K562 (cell line): ENCODE results near the gene SPPL2C. TPM values are rescaled to one million over a fixed set of nuclear protein-coding genes. Genes with fewer than 3 reads are reported as not detected.

Experiments used
- ATAC-seq: fragments of 200-7000 bp; cut with Tn5 transposase; 3 replicates; pipeline ENCODE4 v1.9.1; 2020; ENCODE audit warnings: moderate library complexity
- BruUV-seq: library from RNA; stranded (reverse); fragments of 400-500 nt; replicated peaks from 2 replicates; lab custom pipeline; 2021; lab: Mats Ljungman, UMichigan
- CTCF ChIA-PET: fragments of 300-600 bp; formaldehyde crosslinking; extraction: SDS; loops from one replicate; lab custom pipeline; 2021; ENCODE audit warnings: low intra/inter-chr PET ratio; lab: Yijun Ruan, JAX
- POLR2A ChIA-PET: fragments of 300-600, 350-650 bp; sonication (Branson Sonifier 250); formaldehyde crosslinking; extraction: SDS; loops from one replicate; lab custom pipeline; 2021; ENCODE audit warnings: antibody characterized with exemption, inconsistent platforms; lab: Yijun Ruan, JAX
- DNase-seq, 4 experiments: peaks; one replicate each; pipeline versions ENCODE4 v3.0.0 to v3.0.0-alpha.2; 2011 to 2018; ENCODE audit warnings: low spot score in 3 of 4, mixed read lengths in 3 of 4; ENCODE audit errors: extremely low read depth in 1 of 4
- FAIRE-seq: peaks from 2 replicates; lab custom pipeline; 2011; peaks lifted over from hg19 to GRCh38; lab: Jason Lieb, UNC
- H2AFZ ChIP-seq: 2 replicates; pipeline ENCODE4 v1.6.0; 2011; ENCODE audit warnings: low read depth, low read length, control low read depth, inconsistent platforms
- H3K27ac ChIP-seq: fragments of 200-600 bp; 3 replicates; pipeline ENCODE4 v1.8.0; 2011; ENCODE audit warnings: low read depth, mild to moderate bottlenecking, control low read depth, inconsistent platforms, low read length, moderate library complexity, mixed read lengths; ENCODE audit errors: extremely low read depth
- H3K27me3 ChIP-seq, 2 experiments: fragments of 300-600 bp in 1 of 2; 2 replicates in 1 of 2; 3 replicates in 1 of 2; pipeline versions ENCODE4 v1.6.0 to v1.8.0; 2011; ENCODE audit warnings: inconsistent platforms in 2 of 2, low read length in 2 of 2, mild to moderate bottlenecking in 1 of 2, mixed read lengths in 1 of 2, moderate library complexity in 1 of 2; ENCODE audit not compliant: control insufficient read depth in 2 of 2, insufficient read depth in 2 of 2
- H3K36me3 ChIP-seq: fragments of 300-600 bp; 3 replicates; pipeline ENCODE4 v1.8.0; 2011; ENCODE audit warnings: mild to moderate bottlenecking, low read length, inconsistent platforms; ENCODE audit not compliant: control insufficient read depth, insufficient read depth
- H3K4me1 ChIP-seq, 2 experiments: fragments of 200-600 bp in 1 of 2; replicated peaks in 1 of 2; 2 replicates in 1 of 2; 3 replicates in 1 of 2; pipeline versions ENCODE4 v1.5.1 to v1.8.0; 2011; ENCODE audit warnings: inconsistent platforms in 2 of 2, low read length in 2 of 2, mild to moderate bottlenecking in 1 of 2, mixed read lengths in 1 of 2, moderate library complexity in 1 of 2; ENCODE audit not compliant: control insufficient read depth in 2 of 2, insufficient read depth in 2 of 2
- H3K4me2 ChIP-seq: 2 replicates; pipeline ENCODE4 v1.6.1; 2011; ENCODE audit warnings: low read length, control low read depth, inconsistent platforms, mixed read lengths; ENCODE audit not compliant: insufficient read depth
- H3K4me3 ChIP-seq: fragments of 200-600 bp; sonication (generic), shearing (Covaris generic); 2 replicates; pipeline ENCODE4 v1.5.1; 2016; ENCODE audit warnings: control low read depth, inconsistent platforms
- H3K79me2 ChIP-seq: fragments of 200-600 bp; 3 replicates; pipeline ENCODE4 v1.8.0; 2011; ENCODE audit warnings: low read length, inconsistent platforms; ENCODE audit not compliant: control insufficient read depth, insufficient read depth
- H3K9ac ChIP-seq, 2 experiments: 2 replicates each; pipeline versions ENCODE4 v1.6.0 to v1.6.1; 2011; ENCODE audit warnings: low read depth in 2 of 2, low read length in 2 of 2, control low read depth in 1 of 2, inconsistent platforms in 1 of 2, mild to moderate bottlenecking in 1 of 2, mixed read lengths in 1 of 2; ENCODE audit not compliant: insufficient read depth in 1 of 2
- H3K9me1 ChIP-seq: one replicate; pipeline ENCODE4 v1.6.0; 2011; ENCODE audit warnings: inconsistent platforms, mild to moderate bottlenecking, low read length, moderate library complexity; ENCODE audit not compliant: control insufficient read depth, insufficient read depth
- H3K9me3 ChIP-seq: replicated peaks from 2 replicates; pipeline ENCODE4 v1.5.1; 2011; ENCODE audit warnings: low read depth, low read length, inconsistent platforms; ENCODE audit not compliant: control insufficient read depth, insufficient read depth
- H4K20me1 ChIP-seq: replicated peaks from 2 replicates; pipeline ENCODE4 v1.6.1; 2011; ENCODE audit warnings: low read length, inconsistent platforms, mixed read lengths; ENCODE audit not compliant: control insufficient read depth, insufficient read depth
- HCFC1 ChIP-seq: IDR thresholded peaks from 2 replicates; pipeline ENCODE4 v1.6.1; 2012; ENCODE audit warnings: low read depth, low read length, improper control_type of control experiment
- NFIC ChIP-seq: fragments of 450-650 bp; IDR thresholded peaks from 2 replicates; pipeline ENCODE4 v1.6.1; 2017; ENCODE audit warnings: mild to moderate bottlenecking, inconsistent platforms
- NFIX ChIP-seq: fragments of 250-450 bp; sonication (Bioruptor Pico); IDR thresholded peaks from 2 replicates; pipeline ENCODE4 v1.4.0; 2020; ENCODE audit warnings: low read depth, mild to moderate bottlenecking, moderate library complexity
- NFXL1 ChIP-seq: fragments of 450-650 bp; formaldehyde crosslinking; IDR thresholded peaks from 2 replicates; pipeline ENCODE4 v1.4.0; 2021; ENCODE audit warnings: mild to moderate bottlenecking
- POLR2B ChIP-seq: fragments of 450-650 bp; IDR thresholded peaks from 2 replicates; pipeline ENCODE4 v1.6.1; 2018; ENCODE audit warnings: low read depth; ENCODE audit not compliant: partially characterized antibody
- RBM15 ChIP-seq: fragments of 200-400 bp; formaldehyde crosslinking; IDR thresholded peaks from 2 replicates; pipeline ENCODE4 v1.6.1; 2018; ENCODE audit warnings: mild to moderate bottlenecking, low read length, moderate library complexity; ENCODE audit not compliant: insufficient read depth
- RBM25 ChIP-seq: fragments of 200-400 bp; formaldehyde crosslinking; IDR thresholded peaks from 2 replicates; pipeline ENCODE4 v1.6.1; 2018; ENCODE audit warnings: low read length, low read depth, moderate library complexity; ENCODE audit not compliant: severe bottlenecking
- ZFP36 ChIP-seq: fragments of 150-350 bp; IDR thresholded peaks from 2 replicates; pipeline ENCODE4 v1.6.1; 2018; ENCODE audit warnings: low read length, low read depth; ENCODE audit not compliant: partially characterized antibody
- ZNF77 ChIP-seq: fragments of 250-450 bp; sonication (Bioruptor Pico); IDR thresholded peaks from 2 replicates; pipeline ENCODE4 v1.5.0; 2020
- ZZZ3 ChIP-seq: fragments of 450-650 bp; IDR thresholded peaks from 2 replicates; pipeline ENCODE4 v1.6.1; 2016; ENCODE audit warnings: antibody characterized with exemption, mild to moderate bottlenecking, moderate library complexity
- WGBS: fragments of 100-300 bp; shearing (Covaris generic); methylation state at CpG from one replicate; pipeline ENCODE4 v1.1.6; 2016; ENCODE audit warnings: low coverage, mixed read lengths; ENCODE audit not compliant: insufficient coverage; ENCODE audit errors: missing lambda C conversion rate; 5-methylcytosine and 5-hydroxymethylcytosine counted together
- in situ Hi-C: fragments of 300-500 bp; cut with MboI; formaldehyde crosslinking; loops from 4 replicates; pipeline ENCODE4 v1.15.0; 2018; ENCODE audit warnings: inconsistent platforms, mixed read lengths
- intact Hi-C: fragments of 100-400 bp; cut with micrococcal nuclease; formaldehyde crosslinking; loops from 2 replicates; pipeline ENCODE4 v1.14.2; 2022
- polyA plus RNA-seq, 8 experiments: library from polyadenylated mRNA; depleted of rRNA in 4 of 8; stranded (reverse) in 5 of 8; unstranded in 3 of 8; fragments of >200 nt; fragmentation: Nextera tagmentation in 2 of 8; fragmentation: Illumina TruSeq in 1 of 8; extraction: Ambion mirVana in 2 of 8; extraction: Trizol in 1 of 8; gene quantifications; 2 replicates each; pipeline versions ENCODE4 v1.2.1 to v1.2.3, GENCODE V29; 2011 to 2014; ENCODE audit warnings: inconsistent platforms in 1 of 8, missing spikeins in 1 of 8
- total RNA-seq, 7 experiments: library from RNA; depleted of rRNA in 6 of 7; stranded (reverse); fragments of >200 nt in 6 of 7; fragmentation: Illumina TruSeq in 2 of 7; extraction: Trizol in 2 of 7; gene quantifications; 2 replicates each; pipeline versions ENCODE4 v1.2.1 to v1.2.3, GENCODE V29; 2011 to 2021; ENCODE audit warnings: low replicate concordance in 1 of 7

Gene SPPL2C
- total and polyA plus RNA-seq, 9 of the 15 experiments (the other 6 are each of a cell fraction or from before 2014, with no cell fraction given), result not detected

- H3K9me1 ChIP-seq, result no peaks in the 10 kb centered on the region
- TF ChIP-seq ZNF77 (no peak), ZZZ3 (no peak), ZFP36 (peak; percentile 87), NFXL1 (CRISPR knock-in tag) (no peak), POLR2B (no peak), RBM25 (no peak)
- TF ChIP-seq, all 486 proteins: peak for 1
- Histone ChIP-seq H2AFZ (no peak overlapping the region), H3K9ac (no peak overlapping the region), H3K27me3 (peaks cover 12 to 73% of the 10 kb centered on the region in 2 experiments; a peak in 3 of 5 replicates), H3K9me3 (no peaks in the 10 kb centered on the region), H3K36me3 (no peaks in the 10 kb centered on the region), H3K4me2 (no peak overlapping the region), H3K4me1 (no peaks in the 10 kb centered on the region), H3K4me3 (no peak overlapping the region), H4K20me1 (peaks cover 3% of the 10 kb centered on the region), H3K79me2 (no peaks in the 10 kb centered on the region), H3K27ac (no peak overlapping the region)
- POLR2A ChIA-PET, result interaction anchor here (1.5 kb wide), 1 partner anchor 8 kb away, joined by 4 read pairs; no protein-coding TSS in a partner anchor
- CTCF ChIA-PET, result interaction anchor here (0.6 kb wide), 1 partner anchor 381 kb away, joined by 4 read pairs; no protein-coding TSS in a partner anchor
- in situ Hi-C loops, result no loop called here
- intact Hi-C loops, result no loop called here
- FAIRE-seq (no peak), DNase-seq (no peak), ATAC-seq (no peak)
- no TSS peak for BruUV-seq
- WGBS, result 7% methylated on average over 1 of the region's 1 CpG
Measured at GRCh38 chr17:45808845-45809244, 35.8 kb upstream of the SPPL2C start.

GRCh38 chr17:45809499-45809898 is 35.2 kb upstream of the SPPL2C start:
- 8% methylated on average over 15 of the region's 15 CpGs for WGBS
- Histone ChIP-seq H2AFZ (no peak overlapping the region), H3K36me3 (no peaks in the 10 kb centered on the region), H3K27ac (no peak overlapping the region), H3K9ac (no peak overlapping the region), H3K4me1 (no peaks in the 10 kb centered on the region), H3K4me3 (no peak overlapping the region), H4K20me1 (peaks cover 8% of the 10 kb centered on the region), H3K9me1 (no peaks in the 10 kb centered on the region), H3K4me2 (no peak overlapping the region), H3K27me3 (peaks cover 9 to 73% of the 10 kb centered on the region in 2 experiments; a peak in 3 of 5 replicates), H3K79me2 (no peaks in the 10 kb centered on the region), H3K9me3 (no peaks in the 10 kb centered on the region)
- no peak for FAIRE-seq
- TF ChIP-seq NFIX (CRISPR knock-in tag) (peak; percentile 15; the same call in 1 of the 2 replicates), HCFC1 (no peak), NFIC (peak; percentile 73), POLR2B (no peak), RBM15 (no peak)
- in situ Hi-C loops (no loop called here), intact Hi-C loops (no loop called here)
- no TSS peak for BruUV-seq
- no peak for DNase-seq
- POLR2A ChIA-PET, result interaction anchor here (1.5 kb wide), 1 partner anchor 7 kb away, joined by 4 read pairs; no protein-coding TSS in a partner anchor
- CTCF ChIA-PET, result no interaction called here
- ATAC-seq, result no peak
